Fibroblast of lung (primary cell): Measurements from ENCODE around the gene ST6GAL1. TPM values are rescaled to one million over a fixed set of nuclear protein-coding genes. Genes with fewer than 3 reads are reported as not detected.

Experiments
- DNase-seq, 2 donors: peaks; one replicate each; pipeline versions ENCODE4 v3.0.0 to v3.0.0-alpha.2; 2010; ENCODE audit warnings: low read depth in 2 of 2
- H2AFZ ChIP-seq: 2 replicates; pipeline ENCODE4 v1.5.1; 2012; ENCODE audit warnings: low read length, control low read depth, inconsistent platforms
- H3K27ac ChIP-seq: 2 replicates; pipeline ENCODE4 v1.5.1; 2011; ENCODE audit warnings: low read length, control low read depth; ENCODE audit not compliant: insufficient read depth
- H3K27me3 ChIP-seq: 2 replicates; pipeline ENCODE4 v1.5.1; 2011; ENCODE audit warnings: mild to moderate bottlenecking, low read length; ENCODE audit not compliant: control insufficient read depth, insufficient read depth
- H3K36me3 ChIP-seq: 2 replicates; pipeline ENCODE4 v1.5.1; 2011; ENCODE audit warnings: low read length; ENCODE audit not compliant: control insufficient read depth, insufficient read depth
- H3K4me1 ChIP-seq: 2 replicates; pipeline ENCODE4 v1.5.1; 2011; ENCODE audit warnings: low read length; ENCODE audit not compliant: control insufficient read depth, insufficient read depth; ENCODE audit errors: extremely low read depth
- H3K4me2 ChIP-seq: 2 replicates; pipeline ENCODE4 v1.5.1; 2011; ENCODE audit warnings: low read length, control low read depth; ENCODE audit not compliant: insufficient read depth; ENCODE audit errors: extremely low read depth
- H3K4me3 ChIP-seq, 4 experiments: fragments of 200-600 bp in 1 of 4; sonication (generic) in 1 of 4; replicated peaks in 1 of 4; 2 replicates each; pipeline ENCODE4 v1.5.1; 2011 to 2016; ENCODE audit warnings: low read length in 4 of 4, low read depth in 3 of 4, mild to moderate bottlenecking in 3 of 4, control low read depth in 2 of 4, inconsistent platforms in 1 of 4, mixed read lengths in 1 of 4; ENCODE audit not compliant: insufficient read depth in 1 of 4; ENCODE audit errors: control extremely low read depth in 1 of 4
- H3K79me2 ChIP-seq: 2 replicates; pipeline ENCODE4 v1.5.1; 2012; ENCODE audit warnings: mild to moderate bottlenecking, low read length, inconsistent platforms; ENCODE audit not compliant: control insufficient read depth, insufficient read depth
- H3K9ac ChIP-seq: 2 replicates; pipeline ENCODE4 v1.5.1; 2011; ENCODE audit warnings: mild to moderate bottlenecking, low read length, control low read depth; ENCODE audit not compliant: insufficient read depth
- H3K9me3 ChIP-seq: 2 replicates; pipeline ENCODE4 v1.5.1; 2012; ENCODE audit warnings: low read depth, low read length; ENCODE audit not compliant: control insufficient read depth, insufficient read depth
- H4K20me1 ChIP-seq: 2 replicates; pipeline ENCODE4 v1.5.1; 2011; ENCODE audit warnings: low read length; ENCODE audit not compliant: control insufficient read depth, insufficient read depth; ENCODE audit errors: extremely low read depth
- EZH2 ChIP-seq: IDR thresholded peaks from 2 replicates; pipeline ENCODE4 v1.5.1; 2012; ENCODE audit warnings: low read length, control low read depth, mild to moderate bottlenecking; ENCODE audit errors: missing control alignments
- polyA plus RNA-seq, 2 donors: library from polyadenylated mRNA; depleted of rRNA in 1 of 2; stranded (reverse) in 1 of 2; unstranded in 1 of 2; fragments of >200 nt; gene quantifications; 2 replicates each; pipeline ENCODE4 v1.2.1, GENCODE V29; 2011 to 2012; ENCODE audit warnings: missing spikeins in 1 of 2
- total RNA-seq: library from RNA; depleted of rRNA; stranded (reverse); fragments of >200 nt; gene quantifications from 2 replicates; pipeline ENCODE4 v1.2.1, GENCODE V29; 2014
- TF ChIP-seq, protein P1 (sequence below), 2 donors: IDR thresholded peaks in 1 of 2; conservative IDR thresholded peaks in 1 of 2; 1 replicate in 1 of 2; 2 replicates in 1 of 2; pipeline ENCODE4 v1.5.1; 2011 to 2012; ENCODE audit warnings: low read length in 2 of 2, control low read depth in 1 of 2, inconsistent platforms in 1 of 2, low read depth in 1 of 2, mild to moderate bottlenecking in 1 of 2

ST6GAL1 gene
- total and polyA plus RNA-seq, 2 donors (not counting 1 experiment from before 2014, with no cell fraction given): 0.83 to 1.00 TPM

DNA sequence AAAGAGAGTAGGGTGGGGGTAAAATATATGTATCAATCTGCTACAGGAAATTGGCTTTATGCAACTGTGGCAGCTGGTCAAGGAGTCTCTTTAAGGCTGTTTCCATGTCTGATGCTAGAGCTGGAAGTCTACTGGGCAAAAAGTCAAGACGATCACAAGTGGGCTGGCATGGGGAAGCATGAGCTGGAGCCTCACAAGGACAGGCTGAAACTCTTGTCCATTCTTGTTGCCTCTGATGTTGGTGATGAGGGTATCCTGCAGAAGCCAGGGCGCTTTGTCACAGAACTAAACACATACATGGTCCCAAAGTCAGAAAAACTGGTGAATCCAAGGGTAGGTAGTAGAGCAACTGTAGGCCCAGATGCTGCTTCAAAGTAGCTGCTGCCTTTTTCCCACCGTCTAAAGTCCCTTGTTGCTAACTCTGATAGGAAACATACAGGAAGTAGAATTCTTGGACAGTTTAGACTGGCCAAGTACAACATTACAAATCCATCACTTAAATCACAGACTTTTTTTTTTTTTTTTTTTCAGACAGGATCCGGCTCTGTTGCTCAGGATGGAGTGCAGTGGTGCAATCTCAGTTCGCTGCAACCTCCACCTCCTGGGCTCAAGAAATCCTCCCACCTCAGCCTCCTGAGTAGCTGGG, 154.8 kb downstream of the ST6GAL1 start:
- H2AFZ ChIP-seq: no peak overlapping the region
- H3K4me2 ChIP-seq: no peak overlapping the region
- no peaks in the 10 kb centered on the region for H3K27me3 ChIP-seq
- no peaks in the 10 kb centered on the region for H3K79me2 ChIP-seq
- H3K4me1 ChIP-seq: no peaks in the 10 kb centered on the region
- no peak overlapping the region for H3K27ac ChIP-seq
- H3K9me3 ChIP-seq: no peaks in the 10 kb centered on the region
- no peaks in the 10 kb centered on the region for H3K36me3 ChIP-seq
- H3K4me3 ChIP-seq: no peak overlapping the region
- TF ChIP-seq, protein P1, sequence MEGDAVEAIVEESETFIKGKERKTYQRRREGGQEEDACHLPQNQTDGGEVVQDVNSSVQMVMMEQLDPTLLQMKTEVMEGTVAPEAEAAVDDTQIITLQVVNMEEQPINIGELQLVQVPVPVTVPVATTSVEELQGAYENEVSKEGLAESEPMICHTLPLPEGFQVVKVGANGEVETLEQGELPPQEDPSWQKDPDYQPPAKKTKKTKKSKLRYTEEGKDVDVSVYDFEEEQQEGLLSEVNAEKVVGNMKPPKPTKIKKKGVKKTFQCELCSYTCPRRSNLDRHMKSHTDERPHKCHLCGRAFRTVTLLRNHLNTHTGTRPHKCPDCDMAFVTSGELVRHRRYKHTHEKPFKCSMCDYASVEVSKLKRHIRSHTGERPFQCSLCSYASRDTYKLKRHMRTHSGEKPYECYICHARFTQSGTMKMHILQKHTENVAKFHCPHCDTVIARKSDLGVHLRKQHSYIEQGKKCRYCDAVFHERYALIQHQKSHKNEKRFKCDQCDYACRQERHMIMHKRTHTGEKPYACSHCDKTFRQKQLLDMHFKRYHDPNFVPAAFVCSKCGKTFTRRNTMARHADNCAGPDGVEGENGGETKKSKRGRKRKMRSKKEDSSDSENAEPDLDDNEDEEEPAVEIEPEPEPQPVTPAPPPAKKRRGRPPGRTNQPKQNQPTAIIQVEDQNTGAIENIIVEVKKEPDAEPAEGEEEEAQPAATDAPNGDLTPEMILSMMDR (conservative IDR thresholded peaks at IDR 0.05 in 1 of 2, IDR thresholded peaks at IDR 0.05 in 1 of 2; ENCODE audit: low read depth in 1 of 2, low read length in 2 of 2): no peak
- no peaks in the 10 kb centered on the region for H4K20me1 ChIP-seq
- H3K9ac ChIP-seq: no peak overlapping the region
- DNase-seq: no peak

DNA sequence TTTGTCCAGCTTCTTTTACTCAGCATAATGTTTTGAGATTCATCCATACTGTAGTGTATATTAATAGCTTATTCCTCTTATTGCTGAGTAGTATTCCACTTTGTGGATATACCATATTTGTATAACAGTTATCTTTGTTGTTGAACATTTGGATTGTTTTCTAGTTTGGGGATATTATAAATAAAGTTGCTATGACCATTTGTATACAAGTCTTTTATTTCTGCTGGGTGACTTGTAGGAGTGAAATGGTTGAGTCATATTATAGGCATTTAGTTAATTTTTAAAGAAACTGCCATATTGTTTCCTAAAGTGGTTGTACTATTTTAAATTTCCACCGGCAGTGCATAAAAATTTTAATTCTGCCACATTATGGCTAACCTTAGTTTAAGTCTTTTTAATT, 155.6 kb downstream of the ST6GAL1 start:
- Histone ChIP-seq H3K36me3 (no peaks in the 10 kb centered on the region), H3K79me2 (no peaks in the 10 kb centered on the region), H4K20me1 (no peaks in the 10 kb centered on the region), H3K27me3 (no peaks in the 10 kb centered on the region), H3K4me1 (no peaks in the 10 kb centered on the region), H3K4me2 (no peak overlapping the region), H2AFZ (no peak overlapping the region), H3K9ac (no peak overlapping the region), H3K9me3 (no peaks in the 10 kb centered on the region), H3K4me3 (no peak overlapping the region), H3K27ac (no peak overlapping the region)
- TF ChIP-seq, protein P1 (conservative IDR thresholded peaks at IDR 0.05 in 1 of 2, IDR thresholded peaks at IDR 0.05 in 1 of 2; ENCODE audit: low read depth in 1 of 2, low read length in 2 of 2): no peak
- no peak for TF ChIP-seq EZH2
- DNase-seq: no peak

DNA sequence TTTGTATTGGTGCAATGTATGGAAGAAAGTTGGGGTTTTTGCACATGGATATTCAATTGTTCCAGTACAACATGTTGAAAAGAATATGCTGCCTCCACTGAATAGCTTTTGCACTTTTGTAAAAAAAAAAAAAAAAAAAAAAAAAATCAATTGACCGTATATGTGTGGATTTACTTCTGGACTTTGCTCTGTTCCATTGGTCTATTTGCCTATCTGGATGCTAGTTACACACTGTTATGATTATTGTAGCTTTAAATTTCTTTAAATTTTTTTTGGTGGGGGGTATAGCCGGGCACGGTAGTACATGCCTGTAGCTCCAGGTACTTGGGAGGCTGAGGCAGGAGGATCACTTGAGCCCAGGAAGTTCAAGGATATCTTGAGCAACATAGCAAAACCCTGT, 156.5 kb downstream of the ST6GAL1 start:
- no peak overlapping the region for H2AFZ ChIP-seq
- no peaks in the 10 kb centered on the region for H3K9me3 ChIP-seq
- no peak for TF ChIP-seq EZH2
- TF ChIP-seq, protein P1 (conservative IDR thresholded peaks at IDR 0.05 in 1 of 2, IDR thresholded peaks at IDR 0.05 in 1 of 2; ENCODE audit: low read depth in 1 of 2, low read length in 2 of 2): no peak
- H3K27me3 ChIP-seq: no peaks in the 10 kb centered on the region
- no peak for DNase-seq
- H4K20me1 ChIP-seq: no peaks in the 10 kb centered on the region
- H3K4me1 ChIP-seq: no peaks in the 10 kb centered on the region
- H3K4me3 ChIP-seq: no peak overlapping the region
- no peak overlapping the region for H3K4me2 ChIP-seq
- no peak overlapping the region for H3K27ac ChIP-seq
- no peak overlapping the region for H3K9ac ChIP-seq
- no peaks in the 10 kb centered on the region for H3K36me3 ChIP-seq
- no peaks in the 10 kb centered on the region for H3K79me2 ChIP-seq
